ENCODE measurements around the gene SEMA6A.

DNA sequence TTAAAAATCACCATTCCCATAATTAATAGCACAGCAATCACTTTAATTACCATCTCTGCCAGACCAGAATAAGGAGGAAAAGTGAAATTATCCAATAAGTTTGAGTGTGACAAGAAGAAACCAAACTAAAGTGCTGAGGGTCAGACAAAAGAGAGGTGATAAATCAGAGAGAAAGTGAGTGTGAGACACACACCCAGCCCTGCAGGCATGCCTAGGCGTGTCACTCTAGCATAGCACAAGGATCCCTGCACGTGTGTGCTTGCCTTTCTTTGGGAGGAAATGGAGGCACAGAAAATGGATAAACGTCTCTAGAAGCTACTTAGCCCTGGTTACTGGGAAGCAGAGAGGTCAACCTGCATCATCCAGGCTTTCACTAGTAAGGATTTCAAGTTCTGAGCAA is 56.2 kb downstream of the SEMA6A start:
- TF ChIP-seq POLR2A (IDR thresholded peaks at IDR 0.05; ENCODE audit: low read depth, low read length) = no peak
- no peak for TF ChIP-seq TAF1 (IDR thresholded peaks at IDR 0.05; ENCODE audit: borderline replicate concordance, low read depth, low read length)
- TF ChIP-seq POLR2AphosphoS5 (IDR thresholded peaks at IDR 0.05; ENCODE audit: low read depth, low read length) = no peak
